Kidney tubule cell (primary cell): ENCODE results near the gene FOXP1.

Experiments used
- DNase-seq: peaks from one replicate; pipeline ENCODE4 v3.0.0-alpha.2; 2018; ENCODE audit warnings: low spot score

The FOXP1 gene

DNA sequence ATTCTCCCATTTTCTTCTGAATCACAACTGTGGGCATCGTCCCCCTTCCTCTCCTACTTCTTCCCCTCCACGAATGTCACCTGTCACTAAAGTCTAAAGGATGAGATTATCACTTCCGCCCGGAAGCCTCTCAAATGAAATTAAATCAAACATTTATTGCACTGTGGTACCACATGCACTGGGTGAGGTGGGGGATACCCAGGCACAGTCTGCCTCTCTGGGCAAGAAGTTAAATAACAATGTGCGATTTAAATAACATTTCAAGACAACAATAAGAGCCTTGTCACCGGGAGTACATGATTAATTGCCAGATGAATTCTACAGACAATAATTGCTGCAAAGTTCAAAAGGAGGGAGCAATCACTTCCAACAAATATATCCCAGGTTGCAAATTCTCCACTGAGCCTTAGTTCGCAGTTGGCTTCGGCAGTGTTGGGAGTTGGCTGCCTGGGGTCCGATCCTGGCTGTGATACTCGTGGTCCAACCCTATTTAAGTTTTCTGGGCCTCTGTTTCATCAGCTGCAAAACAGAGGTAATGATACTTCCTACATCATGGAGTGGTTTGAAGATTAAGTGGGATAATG is 77.7 kb downstream of the FOXP1 start:
- no peak for DNase-seq

DNA sequence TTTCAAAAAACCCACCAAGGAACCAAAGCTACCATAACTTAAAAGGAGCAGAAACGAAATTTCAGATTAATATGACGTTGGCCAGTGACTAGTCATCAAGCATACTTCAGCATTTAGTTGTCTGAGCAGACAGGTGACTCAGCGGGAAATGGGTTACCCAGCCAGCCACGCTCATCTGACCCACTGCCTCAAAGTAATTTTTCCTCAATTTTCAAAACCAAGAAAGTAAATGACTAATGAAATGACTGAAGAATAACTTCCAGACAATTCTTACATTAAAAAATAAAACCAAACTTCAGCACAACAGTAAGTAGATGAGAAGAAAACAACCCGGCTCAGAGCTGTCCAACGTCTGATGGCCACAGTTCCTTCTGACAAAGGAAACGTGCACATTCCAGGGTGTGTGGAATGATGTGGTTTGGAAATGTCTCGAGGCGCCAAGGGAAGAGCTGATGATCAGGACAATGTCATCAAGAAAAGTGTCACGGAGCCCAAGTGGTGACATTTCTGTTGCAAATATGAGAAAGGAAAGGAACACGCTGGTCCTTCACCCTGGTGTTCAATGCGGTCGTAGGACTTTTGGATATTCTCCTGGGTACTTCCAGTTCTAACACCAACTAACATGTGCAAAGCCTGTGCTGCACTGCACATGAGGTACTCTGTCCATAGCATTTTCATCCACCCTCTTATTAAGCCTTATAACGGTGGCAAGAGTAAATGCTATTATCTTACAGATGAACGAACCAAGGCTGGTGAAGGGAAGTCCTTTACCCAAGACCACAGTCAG is 79.1 kb downstream of the FOXP1 start:
- DNase-seq, result peak; percentile 98

GRCh38 chr3:71503525-71504249 is 79.8 kb downstream of the FOXP1 start:
- DNase-seq, result peak; percentile 87

GRCh38 chr3:71502066-71502625 is 81.4 kb downstream of the FOXP1 start:
- no peak for DNase-seq

DNA sequence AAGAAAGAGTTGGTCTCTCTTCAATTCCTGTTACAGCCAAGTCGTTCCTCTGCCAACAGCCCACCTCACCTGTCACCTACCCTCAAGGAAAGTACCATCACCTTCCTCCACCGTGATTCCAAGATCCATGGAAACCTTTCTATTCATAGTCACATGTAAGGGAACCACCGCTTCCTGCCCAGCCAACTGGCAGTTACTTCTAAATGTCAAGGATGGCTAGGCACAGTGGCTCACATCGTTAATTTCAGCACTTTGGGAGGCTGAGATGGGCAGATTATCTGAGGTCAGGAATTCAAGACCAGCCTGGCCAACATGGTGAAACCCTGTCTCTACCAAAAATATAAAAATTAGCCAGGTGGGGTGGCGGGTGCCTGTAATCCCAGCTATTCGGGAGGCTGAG is 82.8 kb downstream of the FOXP1 start:
- peak; percentile 75 for DNase-seq

GRCh38 chr3:71499227-71499876 is 84.2 kb downstream of the FOXP1 start:
- no peak for DNase-seq

GRCh38 chr3:71498543-71498942 is 85.0 kb downstream of the FOXP1 start:
- no peak for DNase-seq

DNA sequence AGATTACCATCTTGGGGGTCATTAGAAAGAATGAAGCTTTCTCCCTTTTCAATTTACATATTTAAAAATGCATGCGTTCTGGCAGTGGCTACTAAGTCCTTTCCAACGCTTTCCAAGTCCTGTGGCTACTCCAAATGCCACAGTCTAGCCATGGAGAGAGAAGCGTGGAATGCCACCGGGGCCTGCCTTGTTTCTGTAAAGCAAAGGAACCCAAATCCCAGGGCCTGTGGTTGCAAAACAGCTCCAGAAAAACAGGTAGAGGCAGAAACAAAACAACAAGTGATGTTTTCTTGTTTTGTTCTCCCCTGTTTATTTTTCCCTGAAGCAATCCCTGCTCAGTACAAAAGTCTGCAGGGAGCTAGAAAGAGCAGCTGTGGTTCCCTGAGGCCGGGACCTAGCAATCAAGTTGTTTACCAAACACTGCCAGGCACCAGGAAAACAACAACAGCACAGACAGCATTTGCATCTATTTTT is 85.5 kb downstream of the FOXP1 start:
- DNase-seq, result no peak

GRCh38 chr3:71497367-71497897 is 86.1 kb downstream of the FOXP1 start:
- DNase-seq, result no peak

DNA sequence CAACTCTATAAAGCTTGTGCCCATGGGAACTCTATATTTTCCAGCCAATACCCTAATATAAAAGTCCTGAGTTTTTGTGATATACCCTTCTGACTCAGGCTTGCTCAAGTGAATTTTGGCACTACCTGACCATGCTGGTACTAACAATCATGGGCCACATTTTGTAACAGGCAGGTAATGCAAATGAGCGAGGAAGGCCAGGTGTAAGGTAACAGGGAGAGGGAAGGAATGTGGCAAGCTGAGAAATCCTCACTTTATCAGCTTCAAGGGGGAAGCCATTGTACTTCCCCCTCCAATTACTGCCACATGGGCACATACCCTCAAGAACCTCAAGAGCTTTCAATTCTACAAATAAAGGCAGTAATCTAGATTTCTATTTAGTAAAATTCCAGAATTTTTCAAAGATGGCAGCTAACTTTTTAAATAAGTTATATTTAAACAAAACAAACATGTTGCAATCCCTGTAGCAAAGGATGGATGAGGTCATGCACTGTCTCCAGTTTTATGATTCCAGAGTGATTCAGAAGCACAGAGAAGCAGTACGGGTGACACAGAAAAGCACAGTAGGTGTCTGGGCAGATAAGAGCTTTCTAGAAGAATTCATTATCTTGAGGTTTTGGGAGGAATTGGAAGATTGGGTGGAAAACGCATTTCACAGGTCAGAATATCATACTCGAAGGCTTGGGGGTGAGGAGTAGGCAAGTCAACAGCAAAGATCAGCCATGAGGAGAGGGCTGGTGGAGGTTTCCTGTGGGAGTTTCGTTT is 87.6 kb downstream of the FOXP1 start:
- DNase-seq, result peak; percentile 90

- DNase-seq, result no peak
These were observed 89.3 kb downstream of the FOXP1 start for GRCh38 chr3:71494212-71494611.

- DNase-seq, result no peak
These were observed 90.4 kb downstream of the FOXP1 start for GRCh38 chr3:71492974-71493771.

DNA sequence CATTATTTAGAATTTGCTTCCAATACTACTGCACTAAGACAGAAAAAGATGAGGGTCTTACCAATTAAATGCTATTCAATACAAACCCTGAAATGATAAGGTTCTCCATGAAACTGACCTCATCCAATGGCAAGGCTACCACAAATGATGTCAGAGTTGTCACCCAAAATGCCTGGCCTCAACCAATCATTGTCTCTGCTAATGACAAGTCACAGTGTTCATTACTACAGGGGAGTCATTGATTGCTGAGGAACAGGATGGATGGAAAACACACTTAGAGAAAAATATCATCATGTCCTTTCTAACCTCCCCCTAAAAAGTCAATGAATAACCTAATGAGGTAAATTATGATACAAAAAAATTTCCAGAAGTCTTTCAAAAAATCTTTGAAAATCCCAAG is 91.0 kb downstream of the FOXP1 start:
- DNase-seq, result no peak

DNA sequence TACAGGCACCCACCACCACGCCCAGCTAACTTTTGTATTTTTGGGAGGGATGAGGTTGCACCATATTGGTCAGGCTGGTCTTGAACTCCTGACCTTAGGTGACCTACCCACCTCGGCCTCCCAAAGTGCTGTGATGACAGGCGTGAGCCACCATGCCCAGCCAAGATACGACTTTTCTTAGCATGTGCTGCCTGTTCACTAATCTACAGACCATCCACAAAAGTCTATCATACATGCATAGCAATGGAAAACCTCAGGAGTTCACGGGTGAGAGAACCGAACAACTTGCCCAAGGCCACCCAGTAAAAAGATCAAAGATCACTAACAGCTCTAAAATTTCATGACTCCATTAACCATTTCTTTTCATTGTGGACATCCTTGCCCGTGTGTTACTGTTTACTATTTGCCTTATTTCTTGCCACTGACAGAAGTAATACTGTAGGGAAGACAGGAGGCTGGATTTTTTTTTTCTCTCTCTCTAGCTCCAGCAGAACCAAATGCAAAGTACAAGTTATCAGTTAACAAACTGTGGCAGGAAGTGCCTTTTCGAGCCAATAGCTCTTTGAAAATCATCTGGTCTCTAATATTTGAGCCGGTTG is 92.3 kb downstream of the FOXP1 start:
- no peak for DNase-seq

DNA sequence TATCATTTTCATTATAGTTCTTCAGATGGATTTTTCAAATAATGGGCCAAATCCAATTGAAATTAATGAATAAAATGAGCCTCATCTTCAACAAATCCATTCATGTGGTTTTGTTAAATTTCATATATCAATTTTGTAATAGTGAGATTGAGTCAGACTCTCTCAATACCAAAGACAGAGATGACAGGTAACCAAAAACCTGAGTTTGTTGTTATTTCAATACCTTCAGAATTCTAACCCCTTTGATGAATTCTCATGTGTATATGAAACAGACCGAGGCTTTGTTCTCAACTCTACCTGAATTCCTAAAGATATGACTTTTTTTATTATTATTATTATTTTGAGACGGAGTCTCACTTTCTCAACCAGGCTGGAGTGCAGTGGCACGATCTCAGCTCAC is 92.8 kb downstream of the FOXP1 start:
- no peak for DNase-seq

DNA sequence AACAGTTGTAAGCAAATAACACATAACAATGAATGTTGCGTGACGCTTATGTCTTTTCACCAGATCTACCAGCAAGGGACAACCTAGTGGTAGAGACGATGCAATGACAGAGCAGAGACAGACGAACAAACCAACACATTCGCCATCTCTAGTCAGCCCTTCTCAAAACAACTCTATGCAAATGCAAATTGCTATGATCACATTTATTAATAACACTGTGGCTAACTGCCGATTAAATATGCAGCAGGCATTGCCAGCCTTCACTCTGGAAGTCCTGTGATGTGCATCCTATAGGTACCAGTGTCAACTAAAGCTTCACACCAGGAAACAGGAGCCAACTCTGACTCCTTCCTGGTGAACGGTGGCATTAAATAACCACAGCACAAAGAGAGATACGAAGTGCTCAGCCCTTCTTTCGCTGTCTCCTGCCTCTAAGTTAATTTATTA is 94.2 kb downstream of the FOXP1 start:
- DNase-seq, result no peak

DNA sequence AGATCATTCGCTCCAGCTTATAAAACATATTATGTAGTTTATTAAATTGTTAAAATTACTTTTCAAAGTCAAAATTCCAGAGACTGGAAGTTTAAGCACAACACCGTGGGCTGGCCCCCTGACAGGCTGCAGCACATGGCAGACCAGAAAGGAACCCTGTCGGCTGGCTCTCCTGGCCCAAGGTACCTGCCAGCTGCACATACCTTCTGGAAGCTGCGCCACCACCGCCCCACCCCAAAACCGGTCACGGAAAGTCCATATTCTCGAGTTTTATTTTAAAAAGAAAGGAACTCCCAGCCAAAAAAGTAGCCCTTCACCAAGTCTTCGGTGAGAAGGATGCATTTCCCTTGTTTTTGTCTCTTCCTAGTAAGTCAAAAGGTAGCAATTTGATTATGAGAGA is 94.6 kb downstream of the FOXP1 start:
- no peak for DNase-seq

DNA sequence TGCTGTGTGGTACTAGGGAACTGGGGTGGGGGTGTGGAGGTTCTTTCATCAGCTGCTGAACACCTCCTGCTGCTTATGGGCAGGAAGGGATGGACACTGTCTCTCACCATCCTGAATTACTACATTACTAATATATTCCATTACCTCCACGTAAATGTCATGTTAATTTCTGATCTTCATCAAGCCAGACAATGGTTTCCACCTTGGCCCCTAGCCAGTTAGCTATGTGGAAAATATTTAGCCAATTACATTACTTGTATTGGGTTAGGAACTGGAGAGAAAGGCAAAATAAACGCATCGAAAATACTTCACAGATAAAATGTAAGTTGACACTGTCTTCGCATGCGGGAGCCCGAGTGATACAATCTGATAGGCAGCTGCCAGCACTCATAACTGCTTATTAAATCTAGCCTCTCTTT is 95.1 kb downstream of the FOXP1 start:
- no peak for DNase-seq

- no peak for DNase-seq
These were observed 96.1 kb downstream of the FOXP1 start for GRCh38 chr3:71487418-71487817.

DNA sequence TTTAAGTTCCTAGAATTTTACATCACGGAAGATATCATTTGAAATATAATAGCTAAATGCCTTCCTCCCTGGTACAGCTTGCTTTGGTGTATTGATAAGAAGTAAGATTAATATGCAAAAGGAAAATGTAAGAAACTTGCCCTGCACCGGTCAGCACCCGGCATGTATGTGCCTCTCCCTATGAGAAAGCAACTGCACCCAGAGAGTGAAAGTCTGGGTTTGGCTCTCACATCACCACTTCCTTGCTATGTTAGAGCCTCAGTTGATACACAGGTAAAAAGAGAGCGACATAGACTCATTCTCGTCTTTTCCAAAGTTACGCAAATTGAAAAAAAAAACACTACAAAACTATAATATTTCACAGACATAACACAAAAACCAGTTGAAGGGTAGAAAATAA is 96.7 kb downstream of the FOXP1 start:
- DNase-seq, result no peak
